Measurements from ENCODE around the gene FBXO33.

DNA sequence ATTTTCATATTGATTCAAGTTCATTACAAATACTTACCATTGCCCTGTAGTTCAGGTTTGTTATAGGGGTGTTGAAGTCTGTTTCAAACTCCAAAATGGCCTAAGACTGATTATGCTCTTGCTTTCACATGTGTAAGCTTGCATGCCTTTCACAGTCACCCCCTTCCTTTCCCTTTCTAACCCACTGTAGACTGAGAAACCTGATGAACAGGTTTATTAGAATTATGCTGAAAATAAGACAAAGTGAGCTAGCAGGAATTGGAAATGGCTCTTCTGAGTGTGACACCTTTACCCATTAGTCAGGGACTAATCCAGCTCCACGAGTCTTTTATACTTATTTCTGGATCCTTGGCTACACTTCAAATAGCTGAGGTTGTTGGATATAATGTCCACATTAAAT, 38.9 kb downstream of the FBXO33 start:
- TF ChIP-seq, protein P1, sequence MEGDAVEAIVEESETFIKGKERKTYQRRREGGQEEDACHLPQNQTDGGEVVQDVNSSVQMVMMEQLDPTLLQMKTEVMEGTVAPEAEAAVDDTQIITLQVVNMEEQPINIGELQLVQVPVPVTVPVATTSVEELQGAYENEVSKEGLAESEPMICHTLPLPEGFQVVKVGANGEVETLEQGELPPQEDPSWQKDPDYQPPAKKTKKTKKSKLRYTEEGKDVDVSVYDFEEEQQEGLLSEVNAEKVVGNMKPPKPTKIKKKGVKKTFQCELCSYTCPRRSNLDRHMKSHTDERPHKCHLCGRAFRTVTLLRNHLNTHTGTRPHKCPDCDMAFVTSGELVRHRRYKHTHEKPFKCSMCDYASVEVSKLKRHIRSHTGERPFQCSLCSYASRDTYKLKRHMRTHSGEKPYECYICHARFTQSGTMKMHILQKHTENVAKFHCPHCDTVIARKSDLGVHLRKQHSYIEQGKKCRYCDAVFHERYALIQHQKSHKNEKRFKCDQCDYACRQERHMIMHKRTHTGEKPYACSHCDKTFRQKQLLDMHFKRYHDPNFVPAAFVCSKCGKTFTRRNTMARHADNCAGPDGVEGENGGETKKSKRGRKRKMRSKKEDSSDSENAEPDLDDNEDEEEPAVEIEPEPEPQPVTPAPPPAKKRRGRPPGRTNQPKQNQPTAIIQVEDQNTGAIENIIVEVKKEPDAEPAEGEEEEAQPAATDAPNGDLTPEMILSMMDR (conservative IDR thresholded peaks at IDR 0.05; ENCODE audit: low read depth, low read length) = no peak
- no peak for TF ChIP-seq EZH2 (IDR thresholded peaks at IDR 0.05; ENCODE audit: borderline replicate concordance, low read depth, low read length, poor library complexity, severe bottlenecking)
